Stimulated activated CD8-positive, alpha-beta memory T cell treated with anti-CD3 and anti-CD28 coated beads, Interleukin-12 subunit alpha, Interleukin-12 subunit beta, amount 100 ng/mL, for 24 hours (primary cell): Measurements from ENCODE around the gene WFDC1.

Experiments used
- DNase-seq: peaks from one replicate; pipeline ENCODE4 v3.0.0-alpha.2; 2020; ENCODE audit errors: extremely low read depth

The WFDC1 gene

DNA sequence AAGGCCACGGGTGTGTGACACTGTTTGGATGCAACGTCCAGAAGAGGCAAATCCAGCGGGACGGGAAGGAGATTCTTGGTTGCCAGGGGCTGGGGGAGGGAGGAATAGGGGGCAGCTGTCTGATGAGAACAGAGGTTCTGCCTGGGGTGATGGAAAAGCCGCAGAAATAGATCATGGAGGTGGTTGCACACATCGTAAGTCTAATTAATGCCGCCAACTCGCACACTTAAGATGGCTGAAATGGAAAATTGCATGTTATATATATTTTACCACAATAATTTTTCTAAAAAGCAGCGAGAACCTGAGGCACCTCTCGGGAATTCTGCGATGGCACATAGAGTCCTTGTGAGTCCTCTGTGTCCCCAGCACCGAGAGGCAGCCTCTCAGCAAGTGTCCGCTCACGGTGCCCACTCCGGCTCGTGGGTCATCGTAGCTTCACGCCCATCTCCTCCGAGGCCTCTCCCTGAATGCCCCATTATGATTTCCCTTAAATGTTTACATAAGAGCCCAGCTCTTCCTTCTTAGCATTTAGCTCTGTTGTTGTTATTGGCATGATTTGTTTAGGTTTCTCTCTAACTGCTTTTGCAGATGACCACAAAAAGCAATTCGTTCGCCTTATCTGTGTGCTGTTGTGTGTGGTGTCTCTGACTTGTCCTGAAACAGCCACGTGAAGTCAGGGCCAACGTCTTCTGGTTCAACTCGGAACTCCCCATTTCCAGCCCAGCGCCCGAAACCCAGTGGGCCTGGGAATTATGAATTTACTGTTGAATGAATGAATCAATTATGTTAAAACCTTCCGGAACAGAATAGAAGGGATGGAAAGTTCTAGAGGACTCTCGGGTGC, 7.7 kb downstream of the WFDC1 start:
- no peak for DNase-seq

DNA sequence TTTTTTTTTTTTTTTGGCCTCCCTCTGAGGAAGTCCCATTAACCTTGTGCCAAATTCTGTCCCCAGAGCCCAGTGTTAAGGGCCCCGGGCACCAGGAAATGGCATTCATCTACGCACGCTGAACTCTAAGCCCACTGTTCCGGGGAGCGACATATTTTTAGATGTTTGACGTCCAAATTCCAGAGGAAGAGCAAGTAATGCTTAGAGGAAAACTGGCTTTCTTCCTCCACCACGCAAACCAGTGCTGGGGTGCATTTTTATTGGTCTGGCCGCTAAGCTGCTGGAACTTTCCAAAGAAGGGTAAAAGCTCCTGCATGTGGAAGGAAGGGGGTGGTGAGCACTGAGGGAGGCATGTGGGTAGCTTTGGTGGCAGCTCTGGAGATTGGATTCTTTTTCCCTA, 8.3 kb downstream of the WFDC1 start:
- no peak for DNase-seq

DNA sequence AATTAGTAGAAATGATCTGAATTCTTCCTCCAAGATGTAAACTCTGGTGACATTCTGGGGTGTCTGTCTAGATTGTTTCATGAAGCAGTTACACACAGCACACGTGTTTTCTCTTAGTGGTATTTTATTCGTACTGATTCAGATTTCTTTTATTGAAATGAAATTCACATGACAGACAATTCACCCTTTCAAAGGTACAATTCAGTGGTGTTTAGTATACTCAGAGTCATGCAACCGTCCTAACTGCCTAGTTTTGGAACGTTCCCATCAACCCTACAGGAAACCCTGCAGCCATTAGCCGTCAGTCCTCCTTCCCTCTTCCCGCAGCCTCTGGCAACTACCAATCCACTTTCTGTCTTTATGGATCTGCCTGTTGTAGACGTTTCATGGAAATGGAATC, 8.8 kb downstream of the WFDC1 start:
- no peak for DNase-seq

DNA sequence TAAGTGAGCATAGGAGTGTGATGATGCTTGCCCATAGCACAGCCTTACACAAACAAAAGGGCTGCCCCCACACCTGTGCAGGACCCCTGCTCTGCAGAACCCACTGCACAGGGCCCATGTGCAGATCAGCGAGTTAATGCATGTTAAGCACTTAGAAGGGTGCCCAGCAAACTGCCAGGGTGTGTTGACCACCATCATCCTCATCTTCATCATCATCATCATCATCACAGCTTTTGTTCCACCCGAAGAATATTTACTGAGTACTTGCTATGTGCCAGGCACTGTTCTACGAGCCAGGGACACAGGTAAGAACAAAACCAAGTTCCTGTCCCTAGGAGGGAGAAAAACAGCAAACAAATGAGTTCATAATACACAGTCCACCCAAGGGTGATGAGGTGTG, 11.9 kb downstream of the WFDC1 start:
- DNase-seq = no peak

DNA sequence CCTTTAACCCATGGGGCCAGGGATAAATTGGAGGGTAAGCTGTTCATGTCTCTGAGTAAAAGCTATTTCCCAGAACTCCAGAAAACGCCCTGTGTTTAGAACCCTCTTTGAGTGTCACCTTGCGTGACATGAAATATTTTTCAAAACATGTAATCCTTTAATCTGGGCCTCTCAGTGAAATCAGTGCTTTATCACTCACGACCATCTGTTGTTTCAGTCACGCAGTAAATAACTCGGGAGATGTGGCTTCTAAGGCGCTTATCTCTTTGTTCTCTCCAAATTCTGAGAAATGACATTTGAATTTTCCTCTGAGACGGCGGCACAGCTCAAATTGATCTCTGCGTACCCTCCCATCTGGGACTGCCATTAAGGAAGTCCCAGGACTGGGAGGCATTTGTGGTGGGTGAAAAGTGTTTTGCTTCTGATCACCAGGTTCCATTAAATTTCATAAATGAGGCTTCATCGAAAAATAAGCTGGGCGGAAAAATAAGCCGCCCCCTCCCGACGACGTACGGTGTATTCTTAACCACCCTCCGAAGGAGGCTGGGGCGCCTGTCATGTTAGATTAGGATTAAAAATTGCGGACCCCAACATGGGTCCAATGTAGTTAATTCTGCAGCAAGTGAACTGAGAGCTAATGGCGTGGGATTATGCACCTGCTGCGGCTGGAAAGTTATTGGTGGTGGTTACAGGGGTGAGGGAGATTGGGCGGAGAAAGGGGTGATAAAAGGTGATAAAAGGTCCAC, 12.7 kb downstream of the WFDC1 start:
- no peak for DNase-seq

DNA sequence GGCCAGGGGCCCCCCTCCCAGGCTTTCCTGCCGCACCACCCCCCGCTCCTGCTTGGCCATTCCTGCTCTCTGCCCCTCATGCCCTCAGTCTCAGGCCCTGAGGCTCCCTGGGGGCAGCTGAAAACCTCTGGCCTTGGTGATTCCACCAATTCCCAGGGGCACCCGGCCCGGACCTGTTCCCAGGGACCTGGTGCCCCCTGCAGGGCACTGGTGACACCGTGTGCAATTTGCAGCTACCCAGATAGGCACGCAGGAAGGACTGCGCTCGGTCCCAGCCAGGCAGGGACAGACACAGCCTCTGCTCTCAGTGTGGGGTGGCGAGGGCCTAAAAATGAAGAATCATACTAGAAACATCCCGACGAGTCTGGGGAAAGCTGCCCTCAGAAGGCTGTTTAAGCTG, 13.4 kb downstream of the WFDC1 start:
- no peak for DNase-seq

DNA sequence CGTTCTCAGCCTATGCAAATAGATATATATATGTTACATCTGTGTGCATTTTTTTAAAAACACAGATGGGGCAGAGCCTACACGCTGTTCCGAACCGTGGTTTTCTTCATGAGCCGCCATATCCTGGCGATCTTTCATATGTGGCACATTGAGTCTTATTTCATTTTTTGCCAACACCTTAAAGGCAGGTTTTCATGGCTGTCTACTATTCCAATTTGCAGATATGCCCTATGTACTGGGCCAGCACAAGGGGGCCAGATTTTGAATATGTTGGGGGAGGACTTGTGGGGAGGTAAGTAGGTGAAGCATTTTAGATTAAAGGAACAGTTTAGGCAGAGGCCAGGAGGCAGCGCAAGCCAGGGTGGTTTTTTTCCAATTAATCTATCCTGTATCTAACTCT, 16.0 kb downstream of the WFDC1 start:
- no peak for DNase-seq

DNA sequence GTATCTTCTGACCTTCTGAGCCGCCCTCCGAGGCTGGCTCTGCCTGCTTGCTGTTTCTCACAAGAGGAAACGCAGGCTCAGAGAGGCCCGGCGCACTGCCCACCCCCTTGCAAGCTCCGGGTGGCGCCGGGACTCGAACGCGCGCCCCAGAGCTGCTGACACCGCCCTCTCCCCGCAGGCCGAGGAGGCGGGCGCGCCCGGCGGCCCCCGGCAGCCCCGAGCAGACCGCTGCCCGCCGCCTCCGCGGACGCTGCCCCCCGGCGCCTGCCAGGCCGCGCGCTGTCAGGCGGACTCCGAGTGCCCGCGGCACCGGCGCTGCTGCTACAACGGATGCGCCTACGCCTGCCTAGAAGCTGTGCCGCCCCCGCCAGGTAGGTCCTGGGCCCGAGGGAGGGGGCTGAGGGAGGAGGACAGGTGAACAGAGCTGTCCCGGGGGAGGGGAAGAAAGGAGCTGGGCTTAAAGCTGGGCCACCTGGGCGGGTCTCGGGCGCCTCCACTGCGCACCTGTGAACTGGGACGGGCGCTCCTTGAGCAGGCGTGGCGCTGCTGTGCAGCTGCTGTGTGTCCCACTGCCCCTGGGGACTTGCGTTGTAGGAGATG, 18.2 kb downstream of the WFDC1 start:
- DNase-seq = no peak

DNA sequence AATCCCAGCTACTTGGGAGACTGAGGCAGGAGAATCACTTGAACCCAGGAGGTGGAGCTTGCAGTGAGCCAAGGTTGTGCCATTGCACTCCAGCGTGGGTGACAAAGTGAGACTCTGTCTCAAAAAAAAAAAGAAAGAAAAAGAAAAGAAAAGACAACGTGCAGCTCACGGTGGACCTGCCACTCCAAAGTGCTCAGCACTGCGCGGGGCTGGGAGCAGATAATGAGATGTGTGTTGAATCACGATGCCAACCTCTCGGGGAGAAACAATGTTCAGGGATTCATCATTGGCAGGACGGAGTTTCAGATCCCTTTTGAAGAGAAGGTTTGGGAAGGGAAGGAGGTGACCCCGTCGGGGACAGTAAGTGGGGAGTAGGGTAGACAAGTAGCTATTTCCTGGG, 19.2 kb downstream of the WFDC1 start:
- no peak for DNase-seq

DNA sequence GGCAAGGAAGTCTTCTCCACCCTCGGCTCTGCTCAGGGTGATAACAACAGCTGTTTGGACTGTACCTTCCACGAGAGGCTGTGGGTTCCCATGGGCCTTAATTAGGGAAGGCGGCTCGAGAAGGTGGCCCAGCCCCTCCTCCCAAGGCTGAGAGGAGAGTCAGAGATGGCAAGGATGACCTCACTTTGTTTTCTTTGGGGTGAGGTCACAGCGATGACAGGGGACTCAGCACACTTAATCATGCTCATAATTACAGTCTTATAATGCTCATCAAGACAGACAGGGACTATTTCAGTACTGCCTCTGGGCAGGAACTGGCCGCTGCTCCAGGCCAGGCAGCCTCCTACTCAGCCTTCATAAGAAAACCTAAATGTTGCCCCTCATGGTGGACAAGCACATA, 19.7 kb downstream of the WFDC1 start:
- no peak for DNase-seq

DNA sequence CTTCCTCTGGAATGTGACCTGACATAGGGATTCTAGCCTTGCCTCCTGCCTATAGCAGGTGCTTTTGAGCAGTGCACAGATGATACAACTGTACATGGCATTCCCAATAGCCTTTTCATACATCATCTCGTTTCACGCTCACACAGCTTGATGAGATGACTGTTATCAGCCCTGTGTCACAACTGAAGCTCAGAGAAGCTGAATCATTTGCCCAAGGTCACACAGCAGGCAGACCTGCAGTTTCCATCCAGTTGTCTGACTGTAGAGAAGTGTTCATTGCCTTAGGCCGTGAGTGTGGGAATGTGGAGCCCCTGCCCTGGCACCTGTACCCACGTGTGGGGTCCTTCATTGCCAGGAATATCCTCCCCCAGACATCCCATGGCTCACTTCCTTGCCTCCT, 20.1 kb downstream of the WFDC1 start:
- no peak for DNase-seq

DNA sequence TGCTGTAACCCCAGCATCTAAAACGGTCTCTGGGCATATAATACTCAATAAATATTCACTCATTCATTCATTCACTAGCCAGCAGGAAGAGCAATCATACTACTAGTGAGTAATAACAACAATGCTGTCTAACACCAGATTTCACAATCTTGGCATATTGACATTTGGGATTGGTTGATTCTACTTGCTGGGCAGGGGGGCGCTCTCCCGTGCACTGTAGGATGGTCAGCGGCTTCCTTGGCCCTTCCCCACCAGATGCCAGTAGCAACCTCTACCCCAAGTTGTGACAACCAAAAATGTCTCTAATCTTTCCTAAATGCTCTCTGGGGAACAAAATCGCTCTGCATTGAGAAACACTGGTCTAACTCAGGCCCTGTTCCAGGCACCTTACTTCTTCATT, 20.7 kb downstream of the WFDC1 start:
- DNase-seq = no peak

DNA sequence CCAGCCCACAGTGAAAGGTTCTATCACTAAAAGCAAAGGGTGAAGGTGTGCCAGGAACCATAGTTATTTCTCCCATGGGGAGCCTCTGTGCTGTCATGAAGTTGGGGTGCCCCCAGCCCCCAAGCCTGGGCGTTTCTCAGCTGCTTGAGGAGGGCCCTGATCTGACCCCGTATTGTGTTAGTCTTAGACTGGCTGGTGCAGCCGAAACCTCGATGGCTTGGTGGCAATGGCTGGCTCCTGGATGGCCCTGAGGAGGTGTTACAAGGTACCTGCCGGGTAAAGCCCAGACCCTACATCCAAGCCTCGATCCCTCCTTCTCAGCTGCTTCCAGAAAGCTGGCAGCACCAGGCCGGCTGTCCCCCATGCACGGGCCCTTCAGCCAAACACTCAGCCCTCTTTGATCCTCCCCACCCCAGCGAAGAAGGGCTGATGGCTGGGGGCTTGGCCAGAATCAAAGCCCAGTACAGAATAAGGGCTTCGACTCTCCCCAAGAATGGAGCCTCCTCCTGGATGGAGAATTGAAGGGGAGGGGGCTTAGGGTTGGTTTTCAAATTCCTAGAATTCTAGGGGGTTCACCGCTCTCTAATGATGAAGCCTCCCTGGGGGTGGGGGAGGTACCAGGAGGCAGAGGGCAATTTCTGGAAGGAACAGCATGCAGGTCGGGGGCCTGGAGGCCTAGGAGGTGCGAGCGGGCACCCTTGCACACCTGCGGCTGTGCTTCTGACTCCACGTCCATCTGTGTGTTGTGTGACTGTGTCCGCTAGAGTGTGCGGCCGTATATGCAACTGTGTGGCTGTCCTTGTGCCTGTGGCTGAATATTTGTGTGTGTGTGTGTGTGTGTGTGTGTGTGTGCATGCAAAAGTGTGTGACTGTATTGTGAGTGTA, 23.7 kb downstream of the WFDC1 start:
- DNase-seq = no peak

DNA sequence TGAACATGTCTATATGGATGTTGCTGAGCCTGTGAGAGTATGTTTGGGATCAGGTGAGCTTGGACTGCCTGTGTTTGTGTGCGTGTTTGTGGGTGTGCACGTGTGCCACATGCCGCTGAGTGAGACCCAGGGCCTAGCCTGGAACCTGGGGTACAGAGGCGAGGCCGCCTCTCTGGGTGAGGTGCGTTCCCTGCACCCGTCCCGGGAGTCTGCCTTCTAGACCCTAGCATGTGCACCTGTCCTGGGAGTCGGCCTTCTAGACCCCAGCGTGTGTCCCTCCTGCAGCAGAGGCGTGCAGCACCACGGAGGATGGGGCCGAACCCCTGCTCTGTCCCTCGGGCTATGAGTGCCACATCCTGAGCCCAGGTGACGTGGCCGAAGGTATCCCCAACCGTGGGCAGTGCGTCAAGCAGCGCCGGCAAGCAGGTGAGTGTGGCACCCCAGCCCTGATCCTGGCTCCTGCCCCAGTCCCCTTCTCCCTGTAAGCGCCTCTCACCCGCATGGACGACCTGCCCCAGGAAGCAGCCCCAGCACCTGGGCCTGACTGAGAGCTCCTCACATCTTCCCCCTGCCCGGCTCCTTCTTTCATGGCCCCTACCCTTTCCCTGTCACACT, 24.6 kb downstream of the WFDC1 start:
- no peak for DNase-seq

DNA sequence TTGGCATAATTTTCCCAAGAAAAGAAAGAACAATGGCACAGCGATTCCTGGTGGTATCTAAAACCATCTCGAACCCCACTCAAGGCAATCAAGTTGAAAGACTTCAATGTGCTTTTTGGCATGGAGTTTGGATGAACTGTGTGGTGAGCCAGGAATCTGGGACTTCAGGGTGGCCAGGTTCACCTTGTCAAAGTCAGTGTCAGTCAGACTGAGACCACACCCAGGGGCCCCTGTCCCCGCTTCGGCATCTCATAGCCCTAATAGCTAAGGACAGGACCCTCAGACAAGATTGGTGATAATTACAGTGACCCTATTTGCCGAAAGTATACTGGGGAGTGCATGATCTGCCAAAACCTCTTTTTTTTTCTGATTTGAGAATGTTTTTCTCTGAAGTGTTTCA, 25.8 kb downstream of the WFDC1 start:
- no peak for DNase-seq

DNA sequence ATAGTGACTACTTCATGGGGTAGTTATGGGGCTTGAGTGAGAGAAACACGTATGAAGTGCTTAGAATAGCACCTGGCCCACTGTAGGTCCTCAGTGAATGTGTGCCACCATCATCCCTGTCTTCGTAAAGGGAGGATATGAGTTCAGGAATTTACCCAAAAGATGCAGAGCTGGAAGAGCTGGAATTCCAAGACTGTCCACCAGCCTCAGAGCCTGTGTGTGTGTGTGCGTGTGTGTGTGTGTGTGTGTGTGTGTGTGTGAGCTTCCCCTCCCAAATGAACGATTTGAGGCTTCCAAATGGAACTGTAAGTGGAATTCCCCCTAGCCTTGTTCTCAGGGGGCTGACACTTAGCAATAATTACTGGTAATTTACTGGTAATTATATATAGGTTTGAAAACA, 27.3 kb downstream of the WFDC1 start:
- no peak for DNase-seq

DNA sequence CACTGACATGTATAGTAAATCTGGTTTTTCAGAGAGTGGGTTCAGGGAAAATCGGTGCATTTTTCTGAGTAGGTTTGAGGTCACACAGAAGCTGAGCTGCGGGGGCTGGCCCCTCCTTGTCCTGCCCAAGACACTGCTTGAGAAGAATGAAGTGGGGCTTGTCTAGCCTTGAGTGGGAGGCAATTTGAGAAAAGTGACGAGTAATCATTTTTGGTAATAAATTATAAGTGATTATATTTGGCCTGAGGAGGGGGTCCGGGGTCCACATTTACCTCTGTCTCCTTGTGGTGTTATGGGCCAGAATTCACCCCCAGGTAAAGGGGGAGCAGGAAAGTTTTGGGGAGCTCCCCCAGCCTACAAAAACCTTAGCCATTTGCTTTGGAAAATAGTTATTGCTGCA, 28.1 kb downstream of the WFDC1 start:
- no peak for DNase-seq

DNA sequence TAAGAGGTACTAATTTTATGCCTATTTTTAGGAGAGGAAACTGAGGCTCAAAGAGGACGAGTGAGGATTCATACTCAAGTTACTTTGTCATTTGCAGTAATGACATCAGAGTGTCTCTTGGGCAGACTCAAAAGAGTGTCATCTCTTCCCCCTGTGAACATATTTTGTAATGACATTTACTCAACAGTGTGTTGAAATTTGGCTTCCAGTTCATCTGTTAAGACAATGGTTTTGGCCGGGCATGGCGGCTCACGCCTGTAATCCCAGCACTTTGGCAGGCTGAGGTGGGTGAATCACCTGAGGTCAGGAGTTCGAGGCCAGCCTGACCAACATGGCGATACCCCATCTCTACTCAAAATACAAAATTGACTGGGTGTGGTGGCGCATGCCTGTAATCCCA, 28.9 kb downstream of the WFDC1 start:
- no peak for DNase-seq

DNA sequence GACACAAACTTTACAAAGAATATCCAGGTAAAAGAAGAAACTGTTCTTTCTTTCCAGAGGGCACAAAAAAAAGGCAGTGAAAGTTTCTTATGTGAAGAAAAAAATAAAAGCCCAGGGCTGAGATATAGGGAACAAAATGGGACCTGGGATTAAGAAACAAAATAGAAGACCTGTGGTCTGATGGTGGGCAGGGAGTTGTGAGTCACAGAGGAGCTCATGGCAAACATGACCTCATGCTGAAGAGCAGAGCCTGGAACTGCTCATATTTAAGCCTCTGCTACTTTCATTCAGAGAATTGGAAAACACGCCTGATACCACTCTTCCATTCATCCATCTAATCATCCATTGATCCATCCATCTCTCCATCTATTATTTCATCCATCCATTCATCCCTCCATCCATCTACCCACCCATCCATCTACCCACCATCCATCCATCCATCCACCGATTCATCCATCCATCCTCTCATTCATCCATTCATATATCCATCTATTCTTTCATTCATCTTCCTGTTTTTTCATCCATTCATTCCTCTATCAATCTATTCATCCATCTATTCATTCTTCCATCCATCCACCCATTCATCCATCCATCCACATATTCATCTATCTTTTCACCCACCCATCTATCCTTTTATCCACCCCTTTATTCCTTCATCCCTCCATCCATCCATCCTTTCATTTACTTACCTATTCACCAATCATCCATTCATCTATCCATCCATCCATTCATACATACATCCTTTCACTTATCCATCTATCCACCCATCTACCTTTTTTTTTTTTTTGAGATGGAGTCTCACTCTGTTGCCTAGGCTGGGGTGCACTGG, 30.0 kb downstream of the WFDC1 start:
- DNase-seq = no peak

DNA sequence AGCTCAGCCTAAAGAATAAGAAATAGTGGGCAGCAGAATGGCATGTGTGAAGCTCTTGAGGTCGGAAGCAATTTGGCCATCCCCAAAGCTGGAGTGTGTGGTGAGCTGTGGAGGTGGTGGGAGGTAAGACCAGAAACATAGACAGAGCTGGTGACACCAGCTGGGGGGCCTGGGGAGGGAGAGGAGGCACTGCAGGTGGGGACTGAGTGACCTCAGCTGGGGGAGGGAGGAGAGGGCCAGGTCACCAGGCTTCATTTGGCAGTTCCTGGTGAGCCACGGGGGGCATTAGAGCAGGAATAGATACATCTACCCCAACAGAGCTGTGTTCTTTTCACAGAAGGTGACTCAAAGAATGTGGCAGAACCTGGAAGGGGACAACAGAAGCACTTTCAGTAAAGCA, 31.9 kb downstream of the WFDC1 start:
- no peak for DNase-seq
